H1 (cell line): ENCODE results near the gene LIG1. TPM values are rescaled to one million over a fixed set of nuclear protein-coding genes. Genes with fewer than 3 reads are reported as not detected.
A peak's percentile ranks its signal among the peaks of the same experiment; 100 is the strongest.

ENCODE experiments used
- CTCF ChIA-PET: fragments of 300-600 bp; sonication (Branson Sonifier 250); formaldehyde crosslinking; loops from one replicate; lab custom pipeline; 2021; ENCODE audit not compliant: partially characterized antibody; lab: Charles Lee
- POLR2A ChIA-PET: fragments of 300-600 bp; sonication (Branson Sonifier 250); formaldehyde crosslinking; loops from one replicate; lab custom pipeline; 2021; ENCODE audit warnings: inconsistent platforms; ENCODE audit not compliant: partially characterized antibody; lab: Charles Lee
- DNase-seq, 2 experiments: peaks; one replicate each; pipeline versions ENCODE4 v3.0.0 to v3.0.0-alpha.2; 2010 to 2022; ENCODE audit warnings: low spot score in 2 of 2, low read depth in 1 of 2, mixed read lengths in 1 of 2
- FAIRE-seq: peaks from 2 replicates; lab custom pipeline; 2011; peaks lifted over from hg19 to GRCh38; lab: Jason Lieb, UNC
- H2AFZ ChIP-seq: 2 replicates; pipeline ENCODE4 v1.8.1; 2012; ENCODE audit warnings: low read length, inconsistent platforms
- H2AK5ac ChIP-seq: 2 replicates; pipeline ENCODE4 v1.6.1; 2013; ENCODE audit warnings: low read depth, low read length
- H2BK120ac ChIP-seq: replicated peaks from 2 replicates; pipeline ENCODE3; 2013; ENCODE audit warnings: low read depth, low read length, inconsistent platforms
- H2BK12ac ChIP-seq: 2 replicates; pipeline ENCODE4 v1.6.1; 2013; ENCODE audit warnings: low read depth, low read length
- H2BK15ac ChIP-seq: 2 replicates; pipeline ENCODE4 v1.6.1; 2013; ENCODE audit warnings: low read length
- H2BK20ac ChIP-seq: 2 replicates; pipeline ENCODE4 v1.6.1; 2013; ENCODE audit warnings: low read length
- H2BK5ac ChIP-seq: 2 replicates; pipeline ENCODE4 v1.6.1; 2013; ENCODE audit warnings: low read depth, low read length
- H3K14ac ChIP-seq: 2 replicates; pipeline ENCODE4 v1.6.1; 2013; ENCODE audit warnings: inconsistent platforms; ENCODE audit not compliant: insufficient read length
- H3K18ac ChIP-seq: 2 replicates; pipeline ENCODE4 v1.6.1; 2013; ENCODE audit warnings: low read length; ENCODE audit errors: extremely low read depth
- H3K23ac ChIP-seq: 2 replicates; pipeline ENCODE4 v1.6.1; 2013; ENCODE audit warnings: inconsistent platforms; ENCODE audit not compliant: insufficient read length
- H3K23me2 ChIP-seq: 2 replicates; pipeline ENCODE4 v1.6.1; 2013; ENCODE audit warnings: low read depth, low read length
- H3K27ac ChIP-seq: 2 replicates; pipeline ENCODE4 v1.6.1; 2011; ENCODE audit warnings: low read depth, low read length, inconsistent platforms
- H3K27me3 ChIP-seq, 4 experiments: replicated peaks in 1 of 4; 1 replicate in 1 of 4; 2 replicates in 3 of 4; pipeline versions ENCODE4 v1.6.1 to v1.8.1; 2011 to 2013; ENCODE audit warnings: low read length in 3 of 4, mild to moderate bottlenecking in 3 of 4, inconsistent platforms in 2 of 4, mixed read lengths in 2 of 4, moderate library complexity in 1 of 4; ENCODE audit not compliant: control insufficient read depth in 3 of 4, insufficient read depth in 3 of 4; ENCODE audit errors: extremely low read depth in 1 of 4
- H3K36me3 ChIP-seq, 4 experiments: 2 replicates each; pipeline versions ENCODE4 v1.6.1 to v1.8.1; 2011 to 2013; ENCODE audit warnings: mild to moderate bottlenecking in 4 of 4, low read length in 3 of 4, moderate library complexity in 2 of 4, control low read depth in 1 of 4, inconsistent platforms in 1 of 4; ENCODE audit not compliant: insufficient read depth in 4 of 4, control insufficient read depth in 2 of 4
- H3K4ac ChIP-seq: replicated peaks from 2 replicates; pipeline ENCODE3; 2013; ENCODE audit warnings: low read length, low read depth, mixed read lengths, inconsistent platforms; ENCODE audit not compliant: insufficient read length
- H3K4me1 ChIP-seq, 4 experiments: replicated peaks in 1 of 4; 1 replicate in 1 of 4; 2 replicates in 3 of 4; pipeline versions ENCODE4 v1.6.1 to v1.8.1; 2011 to 2013; ENCODE audit warnings: low read length in 3 of 4, inconsistent platforms in 2 of 4, mixed read lengths in 1 of 4; ENCODE audit not compliant: insufficient read depth in 4 of 4, control insufficient read depth in 3 of 4
- H3K4me2 ChIP-seq, 2 experiments: 2 replicates each; pipeline versions ENCODE4 v1.6.1 to v1.8.1; 2011 to 2013; ENCODE audit warnings: low read depth in 2 of 2, low read length in 2 of 2, control low read depth in 1 of 2, inconsistent platforms in 1 of 2, mild to moderate bottlenecking in 1 of 2; ENCODE audit not compliant: insufficient read depth in 1 of 2
- H3K4me3 ChIP-seq, 4 experiments: fragments of 200-600, 300-600 bp in 1 of 4; sonication (generic), shearing (Covaris generic), sonication (Bioruptor Twin) in 1 of 4; 2 replicates each; pipeline versions ENCODE4 v1.5.1 to v1.8.1; 2011 to 2016; ENCODE audit warnings: low read length in 4 of 4, low read depth in 3 of 4, control low read depth in 2 of 4, inconsistent platforms in 2 of 4, mild to moderate bottlenecking in 2 of 4, mixed read lengths in 1 of 4, moderate library complexity in 1 of 4; ENCODE audit not compliant: insufficient read depth in 2 of 4; ENCODE audit errors: extremely low read depth in 1 of 4
- H3K56ac ChIP-seq: replicated peaks from 2 replicates; pipeline ENCODE3; 2013; ENCODE audit warnings: low read depth, mild to moderate bottlenecking, mixed read lengths, low read length, inconsistent platforms; ENCODE audit not compliant: insufficient read length
- H3K79me1 ChIP-seq: 2 replicates; pipeline ENCODE4 v1.6.1; 2013; ENCODE audit warnings: low read depth, low read length, control low read depth
- H3K79me2 ChIP-seq, 2 experiments: 2 replicates each; pipeline versions ENCODE4 v1.6.1 to v1.8.1; 2012 to 2013; ENCODE audit warnings: low read length in 2 of 2, mild to moderate bottlenecking in 2 of 2, inconsistent platforms in 1 of 2; ENCODE audit not compliant: insufficient read depth in 2 of 2, control insufficient read depth in 1 of 2
- H3K9ac ChIP-seq, 4 experiments: replicated peaks in 1 of 4; 1 replicate in 1 of 4; 2 replicates in 3 of 4; pipeline versions ENCODE4 v1.6.1 to v1.8.1; 2011 to 2013; ENCODE audit warnings: low read depth in 3 of 4, low read length in 3 of 4, control low read depth in 2 of 4, mild to moderate bottlenecking in 2 of 4, moderate library complexity in 2 of 4, inconsistent platforms in 1 of 4; ENCODE audit errors: extremely low read depth in 1 of 4
- H3K9me3 ChIP-seq, 2 experiments: 2 replicates each; pipeline versions ENCODE4 v1.6.1 to v1.8.1; 2012 to 2013; ENCODE audit warnings: mild to moderate bottlenecking in 2 of 2, moderate library complexity in 2 of 2, control low read depth in 1 of 2, inconsistent platforms in 1 of 2, low read depth in 1 of 2, low read length in 1 of 2, mixed read lengths in 1 of 2; ENCODE audit not compliant: insufficient read depth in 2 of 2
- H4K20me1 ChIP-seq, 2 experiments: replicated peaks in 1 of 2; 2 replicates each; pipeline versions ENCODE3 to v1.8.1; 2011 to 2013; ENCODE audit warnings: inconsistent platforms in 2 of 2, low read length in 2 of 2, mild to moderate bottlenecking in 1 of 2; ENCODE audit not compliant: insufficient read depth in 2 of 2, control insufficient read depth in 1 of 2
- H4K5ac ChIP-seq: 2 replicates; pipeline ENCODE4 v1.6.1; 2013; ENCODE audit warnings: low read length, low read depth, mixed read lengths, inconsistent platforms; ENCODE audit not compliant: insufficient read length
- H4K8ac ChIP-seq: 2 replicates; pipeline ENCODE4 v1.8.0; 2013; ENCODE audit warnings: mild to moderate bottlenecking, moderate library complexity, low read length, inconsistent platforms; ENCODE audit not compliant: insufficient read depth; ENCODE audit errors: extremely low read depth
- H4K91ac ChIP-seq: replicated peaks from 2 replicates; pipeline ENCODE3; 2013; ENCODE audit warnings: low read length, mixed read lengths, inconsistent platforms; ENCODE audit not compliant: insufficient read length
- GABPA ChIP-seq: IDR thresholded peaks from 2 replicates; pipeline ENCODE4 v1.6.1; 2011; ENCODE audit warnings: mild to moderate bottlenecking, low read length, moderate library complexity, borderline replicate concordance; ENCODE audit not compliant: insufficient read depth
- HDAC2 ChIP-seq, 2 experiments: fragments of 300-600 bp in 1 of 2; sonication (generic) in 1 of 2; IDR thresholded peaks; 2 replicates each; pipeline ENCODE4 v1.6.1; 2011 to 2012; ENCODE audit warnings: low read depth in 2 of 2, low read length in 2 of 2, mild to moderate bottlenecking in 2 of 2, moderate library complexity in 2 of 2, borderline replicate concordance in 1 of 2, inconsistent platforms in 1 of 2
- YY1 ChIP-seq: IDR thresholded peaks from 2 replicates; pipeline ENCODE4 v1.6.1; 2011; ENCODE audit warnings: low read depth, mild to moderate bottlenecking, low read length
- WGBS, 2 experiments: shearing (Covaris generic) in 1 of 2; methylation state at CpG; one replicate each; pipeline versions ENCODE4 v1.1.6 to v1.1.7; 2013 to 2015; ENCODE audit warnings: low lambda C conversion rate in 2 of 2, mixed read lengths in 2 of 2, inconsistent platforms in 1 of 2, low coverage in 1 of 2, missing lambda C conversion rate in 1 of 2; ENCODE audit not compliant: insufficient replicate concordance in 2 of 2, insufficient coverage in 1 of 2, insufficient read length in 1 of 2; ENCODE audit errors: extremely low coverage in 1 of 2, missing lambda C conversion rate in 1 of 2; 5-methylcytosine and 5-hydroxymethylcytosine counted together
- polyA plus RNA-seq, 7 experiments: library from polyadenylated mRNA; depleted of rRNA in 3 of 7; stranded (reverse) in 5 of 7; unstranded in 2 of 7; fragments of >200 nt in 5 of 7; fragments of 200-250 nt in 2 of 7; gene quantifications; 1 replicate in 5 of 7; 2 replicates in 1 of 7; 4 replicates in 1 of 7; pipeline versions ENCODE4 v1.2.1 to v1.2.3, GENCODE V29; 2011 to 2013; ENCODE audit warnings: missing spikeins in 2 of 7, mixed read lengths in 2 of 7
- total RNA-seq: library from RNA; stranded (reverse); fragmentation: NEBNext Ultra II Directional; extraction: Animal tissue kit (Norgen Biotek cat#: 25700); gene quantifications from 2 replicates; pipeline ENCODE4 v1.2.1, GENCODE V29; 2021

LIG1 gene
- total and polyA plus RNA-seq, 2 of the 8 experiments (the other 6 are each of a cell fraction or from before 2014, with no cell fraction given) = 67.6 to 113 TPM

GRCh38 chr19:48113190-48113917 is 56.8 kb downstream of the LIG1 start:
- H3K36me3 ChIP-seq = peaks cover 0 to 15% (median 5%) of the 10 kb centered on the region in 4 experiments; a peak in 4 of 8 replicates
- no peak overlapping the region for H3K56ac ChIP-seq
- no peak overlapping the region for H2BK20ac ChIP-seq
- H3K14ac ChIP-seq = no peak overlapping the region
- no peak overlapping the region for H2AK5ac ChIP-seq
- WGBS, 2 experiments = 88% methylated on average over 14 of the region's 16 CpGs; no CpG with 5 or more reads in 1 of the 2 experiments
- no peak for DNase-seq
- no peak overlapping the region for H2BK15ac ChIP-seq
- H3K27me3 ChIP-seq = no peaks in the 10 kb centered on the region
- no peak overlapping the region for H3K9ac ChIP-seq
- no peak overlapping the region for H4K5ac ChIP-seq
- H4K8ac ChIP-seq = no peak overlapping the region; the same call in 1 of the 2 replicates
- H3K9me3 ChIP-seq = no peaks in the 10 kb centered on the region
- H2BK120ac ChIP-seq = no peak overlapping the region
- H2AFZ ChIP-seq = no peak overlapping the region
- H3K27ac ChIP-seq = no peak overlapping the region
- H3K18ac ChIP-seq = no peak overlapping the region
- peak overlapping the region; percentile 39; the same call in 1 of the 2 replicates for H2BK12ac ChIP-seq
- POLR2A ChIA-PET = interaction anchor here (0.9 kb wide), 1 partner anchor 81 kb away, joined by 3 read pairs; no protein-coding TSS in a partner anchor
- peaks cover 0 to 3% (median 0%) of the 10 kb centered on the region in 4 experiments; a peak in 2 of 7 replicates for H3K4me1 ChIP-seq
- no peak overlapping the region for H3K4me3 ChIP-seq
- H3K4ac ChIP-seq = no peak overlapping the region
- CTCF ChIA-PET = interaction anchor here (0.8 to 1.5 kb wide), 3 partner anchors 11 to 37 kb away, joined by 3 to 7 read pairs (median 3); no protein-coding TSS in a partner anchor
- H3K79me1 ChIP-seq = no peaks in the 10 kb centered on the region
- no peak overlapping the region for H3K4me2 ChIP-seq
- no peak for TF ChIP-seq HDAC2 (IDR thresholded peaks at IDR 0.05; ENCODE audit: borderline replicate concordance in 1 of 2, low read depth in 2 of 2, low read length in 2 of 2)
- no peak for TF ChIP-seq GABPA
- TF ChIP-seq YY1 = no peak
- H3K79me2 ChIP-seq = no peaks in the 10 kb centered on the region
- peaks cover 2% of the 10 kb centered on the region; the same call in 1 of the 2 replicates for H3K23me2 ChIP-seq
- H2BK5ac ChIP-seq = no peak overlapping the region
- no peak overlapping the region for H3K23ac ChIP-seq
- no peak for FAIRE-seq
- H4K91ac ChIP-seq = no peak overlapping the region
- no peaks in the 10 kb centered on the region for H4K20me1 ChIP-seq
